ENCODE measurements around the gene BACE2. TPM values are rescaled to one million over a fixed set of nuclear protein-coding genes. Genes with fewer than 3 reads are reported as not detected.

Gene BACE2
- total and polyA plus RNA-seq, 2 of the 13 experiments (the other 11 are each of a cell fraction or from before 2014, with no cell fraction given), result 0.07 to 0.11 TPM

GRCh38 chr21:41321211-41321907, 153.4 kb downstream of the BACE2 start (continued):
- TF ChIP-seq ISX (CRISPR knock-in tag; conservative IDR thresholded peaks at IDR 0.05) (no peak), KDM5B (CRISPR knock-in tag; IDR thresholded peaks at IDR 0.05; ENCODE audit: borderline replicate concordance) (no peak), HOXA3 (CRISPR knock-in tag; IDR thresholded peaks at IDR 0.05) (peak; percentile 50; the same call in 1 of the 2 replicates), TFE3 (CRISPR knock-in tag; IDR thresholded peaks at IDR 0.05) (no peak), ZNF3 (CRISPR knock-in tag; IDR thresholded peaks at IDR 0.05) (no peak), POLR2A (IDR thresholded peaks at IDR 0.05; ENCODE audit: insufficient read depth in 1 of 2, low read depth in 2 of 2, low read length in 2 of 2) (0 out of 4 replicates have a peak, but pooled peaks of 1 of the 2 experiments have one; percentile 46), MTF2 (CRISPR knock-in tag; IDR thresholded peaks at IDR 0.05; ENCODE audit: borderline replicate concordance) (no peak), SMAD9 (CRISPR knock-in tag; IDR thresholded peaks at IDR 0.05) (no peak), HMGXB4 (CRISPR knock-in tag; IDR thresholded peaks at IDR 0.05; ENCODE audit: borderline replicate concordance in 1 of 2, low read depth in 1 of 2) (peak in 1 of 2 experiments; percentile 43; a peak in 1 of 4 replicates), ISL2 (CRISPR knock-in tag; IDR thresholded peaks at IDR 0.05) (no peak), SAP130 (CRISPR knock-in tag; IDR thresholded peaks at IDR 0.05; ENCODE audit: low read depth) (peak; percentile 19; the same call in 1 of the 2 replicates), RELA (CRISPR knock-in tag; IDR thresholded peaks at IDR 0.05) (no peak), ZNF124 (CRISPR knock-in tag; IDR thresholded peaks at IDR 0.05) (0 out of 2 replicates have a peak, but pooled peaks have one; percentile 8), ATRX (CRISPR knock-in tag; IDR thresholded peaks at IDR 0.05; ENCODE audit: borderline replicate concordance) (no peak), SP140L (CRISPR knock-in tag; IDR thresholded peaks at IDR 0.05; ENCODE audit: borderline replicate concordance) (no peak), BATF2 (CRISPR knock-in tag; IDR thresholded peaks at IDR 0.05) (no peak), ZFX (CRISPR knock-in tag; IDR thresholded peaks at IDR 0.05; ENCODE audit: low read depth) (peak; percentile 11; the same call in 1 of the 2 replicates), PHF21A (CRISPR knock-in tag; IDR thresholded peaks at IDR 0.05) (0 out of 2 replicates have a peak, but pooled peaks have one; percentile 23), SNAI1 (CRISPR knock-in tag; IDR thresholded peaks at IDR 0.05; ENCODE audit: borderline replicate concordance) (no peak)
- TF ChIP-seq, protein P1, sequence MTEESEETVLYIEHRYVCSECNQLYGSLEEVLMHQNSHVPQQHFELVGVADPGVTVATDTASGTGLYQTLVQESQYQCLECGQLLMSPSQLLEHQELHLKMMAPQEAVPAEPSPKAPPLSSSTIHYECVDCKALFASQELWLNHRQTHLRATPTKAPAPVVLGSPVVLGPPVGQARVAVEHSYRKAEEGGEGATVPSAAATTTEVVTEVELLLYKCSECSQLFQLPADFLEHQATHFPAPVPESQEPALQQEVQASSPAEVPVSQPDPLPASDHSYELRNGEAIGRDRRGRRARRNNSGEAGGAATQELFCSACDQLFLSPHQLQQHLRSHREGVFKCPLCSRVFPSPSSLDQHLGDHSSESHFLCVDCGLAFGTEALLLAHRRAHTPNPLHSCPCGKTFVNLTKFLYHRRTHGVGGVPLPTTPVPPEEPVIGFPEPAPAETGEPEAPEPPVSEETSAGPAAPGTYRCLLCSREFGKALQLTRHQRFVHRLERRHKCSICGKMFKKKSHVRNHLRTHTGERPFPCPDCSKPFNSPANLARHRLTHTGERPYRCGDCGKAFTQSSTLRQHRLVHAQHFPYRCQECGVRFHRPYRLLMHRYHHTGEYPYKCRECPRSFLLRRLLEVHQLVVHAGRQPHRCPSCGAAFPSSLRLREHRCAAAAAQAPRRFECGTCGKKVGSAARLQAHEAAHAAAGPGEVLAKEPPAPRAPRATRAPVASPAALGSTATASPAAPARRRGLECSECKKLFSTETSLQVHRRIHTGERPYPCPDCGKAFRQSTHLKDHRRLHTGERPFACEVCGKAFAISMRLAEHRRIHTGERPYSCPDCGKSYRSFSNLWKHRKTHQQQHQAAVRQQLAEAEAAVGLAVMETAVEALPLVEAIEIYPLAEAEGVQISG (CRISPR knock-in tag; IDR thresholded peaks at IDR 0.05), result peak; percentile 54
- TF ChIP-seq, protein P2, sequence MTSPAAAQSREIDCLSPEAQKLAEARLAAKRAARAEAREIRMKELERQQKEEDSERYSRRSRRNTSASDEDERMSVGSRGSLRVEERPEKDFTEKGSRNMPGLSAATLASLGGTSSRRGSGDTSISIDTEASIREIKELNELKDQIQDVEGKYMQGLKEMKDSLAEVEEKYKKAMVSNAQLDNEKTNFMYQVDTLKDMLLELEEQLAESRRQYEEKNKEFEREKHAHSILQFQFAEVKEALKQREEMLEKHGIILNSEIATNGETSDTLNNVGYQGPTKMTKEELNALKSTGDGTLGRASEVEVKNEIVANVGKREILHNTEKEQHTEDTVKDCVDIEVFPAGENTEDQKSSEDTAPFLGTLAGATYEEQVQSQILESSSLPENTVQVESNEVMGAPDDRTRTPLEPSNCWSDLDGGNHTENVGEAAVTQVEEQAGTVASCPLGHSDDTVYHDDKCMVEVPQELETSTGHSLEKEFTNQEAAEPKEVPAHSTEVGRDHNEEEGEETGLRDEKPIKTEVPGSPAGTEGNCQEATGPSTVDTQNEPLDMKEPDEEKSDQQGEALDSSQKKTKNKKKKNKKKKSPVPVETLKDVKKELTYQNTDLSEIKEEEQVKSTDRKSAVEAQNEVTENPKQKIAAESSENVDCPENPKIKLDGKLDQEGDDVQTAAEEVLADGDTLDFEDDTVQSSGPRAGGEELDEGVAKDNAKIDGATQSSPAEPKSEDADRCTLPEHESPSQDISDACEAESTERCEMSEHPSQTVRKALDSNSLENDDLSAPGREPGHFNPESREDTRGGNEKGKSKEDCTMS (CRISPR knock-in tag; conservative IDR thresholded peaks at IDR 0.05), result no peak
